ENCODE data around the gene LZTS3. TPM values are rescaled to one million over a fixed set of nuclear protein-coding genes. Genes with fewer than 3 reads are reported as not detected.
A peak's percentile ranks its signal among the peaks of the same experiment; 100 is the strongest.

LZTS3 gene
- total and polyA plus RNA-seq, 2 of the 13 experiments (the other 11 are each of a cell fraction or from before 2014, with no cell fraction given), result 10.1 to 31.3 TPM

GRCh38 chr20:3168079-3168828, 5.1 kb downstream of the LZTS3 start (continued):
- TF ChIP-seq CREBL2 (CRISPR knock-in tag; IDR thresholded peaks at IDR 0.05; ENCODE audit: borderline replicate concordance) (no peak; the same call in 1 of the 2 replicates), ZSCAN31 (CRISPR knock-in tag; IDR thresholded peaks at IDR 0.05; ENCODE audit: low read depth) (peak; percentile 83; the same call in 1 of the 2 replicates), ZSCAN12 (CRISPR knock-in tag; IDR thresholded peaks at IDR 0.05) (no peak), ZNF574 (CRISPR knock-in tag; IDR thresholded peaks at IDR 0.05) (peak; percentile 85), NFE2L1 (CRISPR knock-in tag; IDR thresholded peaks at IDR 0.05; ENCODE audit: borderline replicate concordance) (no peak), IKZF5 (CRISPR knock-in tag; IDR thresholded peaks at IDR 0.05) (peak; percentile 95), ZNF674 (CRISPR knock-in tag; IDR thresholded peaks at IDR 0.05; ENCODE audit: low read depth) (no peak), NR1H2 (CRISPR knock-in tag; IDR thresholded peaks at IDR 0.05; ENCODE audit: borderline replicate concordance, low read depth) (no peak), ZNF124 (CRISPR knock-in tag; IDR thresholded peaks at IDR 0.05) (peak; percentile 10; the same call in 1 of the 2 replicates), DNMT1 (CRISPR knock-in tag; IDR thresholded peaks at IDR 0.05) (peak; percentile 23; the same call in 1 of the 2 replicates), GMEB2 (CRISPR knock-in tag; IDR thresholded peaks at IDR 0.05; ENCODE audit: low read depth) (no peak), SUZ12 (IDR thresholded peaks at IDR 0.05; ENCODE audit: low read depth, low read length) (no peak; the same call in 1 of the 2 replicates), ZNF362 (CRISPR knock-in tag; IDR thresholded peaks at IDR 0.05; ENCODE audit: borderline replicate concordance) (peak; percentile 20), MAFF (IDR thresholded peaks at IDR 0.05; ENCODE audit: low read depth, low read length) (no peak), CBX2 (IDR thresholded peaks at IDR 0.05; ENCODE audit: low read depth, low read length) (no peak), CBX2 (CRISPR knock-in tag; IDR thresholded peaks at IDR 0.05; ENCODE audit: low read depth) (no peak), ISX (CRISPR knock-in tag; conservative IDR thresholded peaks at IDR 0.05) (no peak)
- TF ChIP-seq, protein P1, sequence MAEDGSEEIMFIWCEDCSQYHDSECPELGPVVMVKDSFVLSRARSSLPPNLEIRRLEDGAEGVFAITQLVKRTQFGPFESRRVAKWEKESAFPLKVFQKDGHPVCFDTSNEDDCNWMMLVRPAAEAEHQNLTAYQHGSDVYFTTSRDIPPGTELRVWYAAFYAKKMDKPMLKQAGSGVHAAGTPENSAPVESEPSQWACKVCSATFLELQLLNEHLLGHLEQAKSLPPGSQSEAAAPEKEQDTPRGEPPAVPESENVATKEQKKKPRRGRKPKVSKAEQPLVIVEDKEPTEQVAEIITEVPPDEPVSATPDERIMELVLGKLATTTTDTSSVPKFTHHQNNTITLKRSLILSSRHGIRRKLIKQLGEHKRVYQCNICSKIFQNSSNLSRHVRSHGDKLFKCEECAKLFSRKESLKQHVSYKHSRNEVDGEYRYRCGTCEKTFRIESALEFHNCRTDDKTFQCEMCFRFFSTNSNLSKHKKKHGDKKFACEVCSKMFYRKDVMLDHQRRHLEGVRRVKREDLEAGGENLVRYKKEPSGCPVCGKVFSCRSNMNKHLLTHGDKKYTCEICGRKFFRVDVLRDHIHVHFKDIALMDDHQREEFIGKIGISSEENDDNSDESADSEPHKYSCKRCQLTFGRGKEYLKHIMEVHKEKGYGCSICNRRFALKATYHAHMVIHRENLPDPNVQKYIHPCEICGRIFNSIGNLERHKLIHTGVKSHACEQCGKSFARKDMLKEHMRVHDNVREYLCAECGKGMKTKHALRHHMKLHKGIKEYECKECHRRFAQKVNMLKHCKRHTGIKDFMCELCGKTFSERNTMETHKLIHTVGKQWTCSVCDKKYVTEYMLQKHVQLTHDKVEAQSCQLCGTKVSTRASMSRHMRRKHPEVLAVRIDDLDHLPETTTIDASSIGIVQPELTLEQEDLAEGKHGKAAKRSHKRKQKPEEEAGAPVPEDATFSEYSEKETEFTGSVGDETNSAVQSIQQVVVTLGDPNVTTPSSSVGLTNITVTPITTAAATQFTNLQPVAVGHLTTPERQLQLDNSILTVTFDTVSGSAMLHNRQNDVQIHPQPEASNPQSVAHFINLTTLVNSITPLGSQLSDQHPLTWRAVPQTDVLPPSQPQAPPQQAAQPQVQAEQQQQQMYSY (CRISPR knock-in tag; IDR thresholded peaks at IDR 0.05), result no peak
